Measurements from ENCODE around the gene THAP4. TPM values are rescaled to one million over a fixed set of nuclear protein-coding genes. Genes with fewer than 3 reads are reported as not detected.
"Not testable (repeated sequence)": the region's sequence is repeated elsewhere in the genome, so short reads cannot be mapped to it uniquely, and the experiment has no call there.

The THAP4 gene
- total RNA-seq, 1 donor from 2014 or later: 42.4 TPM

GRCh38 chr2:241579281-241579680, 57.7 kb downstream of the THAP4 start:
- no peak for DNase-seq (ENCODE audit: low read depth)
- no peak overlapping the region for H3K4me3 ChIP-seq (ENCODE audit: low read depth, low read length)
- TF ChIP-seq, protein P1, sequence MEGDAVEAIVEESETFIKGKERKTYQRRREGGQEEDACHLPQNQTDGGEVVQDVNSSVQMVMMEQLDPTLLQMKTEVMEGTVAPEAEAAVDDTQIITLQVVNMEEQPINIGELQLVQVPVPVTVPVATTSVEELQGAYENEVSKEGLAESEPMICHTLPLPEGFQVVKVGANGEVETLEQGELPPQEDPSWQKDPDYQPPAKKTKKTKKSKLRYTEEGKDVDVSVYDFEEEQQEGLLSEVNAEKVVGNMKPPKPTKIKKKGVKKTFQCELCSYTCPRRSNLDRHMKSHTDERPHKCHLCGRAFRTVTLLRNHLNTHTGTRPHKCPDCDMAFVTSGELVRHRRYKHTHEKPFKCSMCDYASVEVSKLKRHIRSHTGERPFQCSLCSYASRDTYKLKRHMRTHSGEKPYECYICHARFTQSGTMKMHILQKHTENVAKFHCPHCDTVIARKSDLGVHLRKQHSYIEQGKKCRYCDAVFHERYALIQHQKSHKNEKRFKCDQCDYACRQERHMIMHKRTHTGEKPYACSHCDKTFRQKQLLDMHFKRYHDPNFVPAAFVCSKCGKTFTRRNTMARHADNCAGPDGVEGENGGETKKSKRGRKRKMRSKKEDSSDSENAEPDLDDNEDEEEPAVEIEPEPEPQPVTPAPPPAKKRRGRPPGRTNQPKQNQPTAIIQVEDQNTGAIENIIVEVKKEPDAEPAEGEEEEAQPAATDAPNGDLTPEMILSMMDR (conservative IDR thresholded peaks at IDR 0.05; ENCODE audit: low read depth, low read length): no peak

GRCh38 chr2:241577413-241578122, 59.4 kb downstream of the THAP4 start:
- no peak overlapping the region for H3K4me3 ChIP-seq (ENCODE audit: low read depth, low read length)
- no peak for DNase-seq (ENCODE audit: low read depth)
- TF ChIP-seq, protein P1 (conservative IDR thresholded peaks at IDR 0.05; ENCODE audit: low read depth, low read length): no peak

DNA sequence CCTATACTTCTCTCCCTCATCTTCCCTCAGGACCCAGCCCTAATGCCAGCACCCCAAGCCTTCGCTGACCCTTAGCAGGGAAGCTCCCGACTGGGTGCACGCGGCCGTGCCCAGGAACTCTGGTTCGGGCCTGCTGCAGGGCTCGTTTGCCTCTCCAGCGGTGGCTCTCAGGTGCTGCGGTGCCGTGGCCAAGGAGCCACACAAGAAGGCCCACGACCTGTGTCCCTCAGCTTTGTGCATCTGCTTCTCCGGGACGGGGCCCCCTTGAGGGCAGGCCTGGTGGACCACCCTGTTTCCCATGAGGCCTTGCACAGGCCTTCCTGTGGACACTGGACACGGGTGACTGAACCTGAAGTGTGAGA, 60.7 kb downstream of the THAP4 start:
- DNase-seq (ENCODE audit: low read depth): no peak
- TF ChIP-seq, protein P1 (conservative IDR thresholded peaks at IDR 0.05; ENCODE audit: low read depth, low read length): no peak
- H3K4me3 ChIP-seq (ENCODE audit: low read depth, low read length): no peak overlapping the region

GRCh38 chr2:241575624-241576292, 61.2 kb downstream of the THAP4 start:
- no peak for DNase-seq (ENCODE audit: low read depth)
- TF ChIP-seq, protein P1 (conservative IDR thresholded peaks at IDR 0.05; ENCODE audit: low read depth, low read length): no peak

GRCh38 chr2:241574911-241575623, 61.9 kb downstream of the THAP4 start:
- no peak overlapping the region for H3K4me3 ChIP-seq (ENCODE audit: low read depth, low read length)
- DNase-seq (ENCODE audit: low read depth): no peak
- TF ChIP-seq, protein P1 (conservative IDR thresholded peaks at IDR 0.05; ENCODE audit: low read depth, low read length): no peak

More at GRCh38 chr2:241575624-241576292, 61.2 kb downstream of the THAP4 start:
- no peak overlapping the region for H3K4me3 ChIP-seq (ENCODE audit: low read depth, low read length)

DNA sequence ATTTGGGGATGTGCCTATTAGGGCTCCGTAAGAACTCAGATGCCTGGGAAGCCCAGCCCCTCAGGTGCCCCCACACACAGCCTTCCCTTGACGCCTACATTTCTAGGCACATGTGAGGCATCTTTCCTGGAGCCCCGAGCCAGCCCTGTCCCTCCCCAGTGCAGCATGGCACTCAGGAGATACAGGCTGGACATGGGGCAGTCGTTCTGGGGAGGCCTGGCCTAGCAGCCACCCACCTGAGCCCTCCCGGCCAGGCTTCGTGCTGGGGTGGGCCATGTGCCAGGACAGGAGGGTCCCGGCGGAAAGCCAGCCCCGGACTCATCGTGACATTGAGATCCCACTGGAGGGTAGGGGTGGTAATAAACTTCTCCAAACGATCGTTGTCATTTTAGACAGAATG, 63.2 kb downstream of the THAP4 start:
- DNase-seq (ENCODE audit: low read depth): no peak
- TF ChIP-seq, protein P1 (conservative IDR thresholded peaks at IDR 0.05; ENCODE audit: low read depth, low read length): no peak
- H3K4me3 ChIP-seq (ENCODE audit: low read depth, low read length): no peak overlapping the region

GRCh38 chr2:241572915-241573651, 63.9 kb downstream of the THAP4 start:
- not testable (repeated sequence) for DNase-seq (ENCODE audit: low read depth)

More at GRCh38 chr2:241572915-241573651, 63.9 kb downstream of the THAP4 start:
- not testable (repeated sequence) for H3K4me3 ChIP-seq (ENCODE audit: low read depth, low read length)
